Gastrocnemius medialis (tissue), 4 donors: ENCODE measurements around the gene VTI1A.

Experiments used
- CTCF ChIP-seq, 5 experiments: fragments of 450-650 bp in 3 of 5; fragments of 200-600 bp in 2 of 5; sonication (generic) in 2 of 5; IDR thresholded peaks in 4 of 5; conservative IDR thresholded peaks in 1 of 5; 1 replicate in 4 of 5; 2 replicates in 1 of 5; pipeline ENCODE4 v1.5.1; 2016 to 2019; ENCODE audit warnings: antibody characterized with exemption in 5 of 5, mild to moderate bottlenecking in 3 of 5, moderate library complexity in 3 of 5
- POLR2A ChIP-seq, 2 donors: fragments of 450-650 bp; IDR thresholded peaks; one replicate each; pipeline ENCODE4 v1.6.1; 2017; ENCODE audit warnings: antibody characterized with exemption in 2 of 2, mild to moderate bottlenecking in 2 of 2, moderate library complexity in 2 of 2

- TF ChIP-seq CTCF (IDR thresholded peaks at IDR 0.05 in 4 of 5, conservative IDR thresholded peaks at IDR 0.05 in 1 of 5) (no peak), POLR2A (IDR thresholded peaks at IDR 0.05) (no peak)
Observed at GRCh38 chr10:112752288-112752687, 305.3 kb downstream of the VTI1A start.
